HepG2 (cell line): ENCODE data around the gene ASIC3. TPM values are rescaled to one million over a fixed set of nuclear protein-coding genes. Genes with fewer than 3 reads are reported as not detected.

Source experiments
- ATF1 ChIP-seq: IDR thresholded peaks from 2 replicates; pipeline ENCODE4 v1.6.1; 2016; ENCODE audit warnings: mild to moderate bottlenecking, control low read depth
- BHLHE40 ChIP-seq: IDR thresholded peaks from 2 replicates; pipeline ENCODE4 v1.6.1; 2011; ENCODE audit warnings: low read length, improper control_type of control experiment
- CCDC6 ChIP-seq: sonication (generic); formaldehyde crosslinking; IDR thresholded peaks from 2 replicates; pipeline ENCODE4 v1.8.1; 2022; ENCODE audit warnings: mild to moderate bottlenecking, missing genetic modification reagents, moderate library complexity
- GFI1 ChIP-seq: sonication (generic); formaldehyde crosslinking; IDR thresholded peaks from 2 replicates; pipeline ENCODE4 v1.5.0; 2020; ENCODE audit warnings: missing genetic modification reagents, mild to moderate bottlenecking, borderline replicate concordance
- HNF4A ChIP-seq: sonication (generic); formaldehyde crosslinking; IDR thresholded peaks from 2 replicates; pipeline ENCODE4 v1.4.0; 2020; ENCODE audit warnings: missing genetic modification reagents
- SIN3B ChIP-seq: fragments of 150-350 bp; IDR thresholded peaks from 2 replicates; pipeline ENCODE4 v1.6.1; 2014; ENCODE audit warnings: low read length
- SKI ChIP-seq: fragments of 450-650 bp; IDR thresholded peaks from one replicate; pipeline ENCODE4 v1.6.1; 2018; ENCODE audit warnings: mild to moderate bottlenecking; ENCODE audit not compliant: partially characterized antibody
- ZNF207 ChIP-seq: fragments of 450-650 bp; IDR thresholded peaks from 2 replicates; pipeline ENCODE4 v1.6.1; 2016; ENCODE audit warnings: antibody characterized with exemption, borderline replicate concordance
- ZNF354B ChIP-seq: sonication (generic); formaldehyde crosslinking; IDR thresholded peaks from 2 replicates; pipeline ENCODE4 v1.8.0; 2022; ENCODE audit warnings: mild to moderate bottlenecking, missing genetic modification reagents
- ZNF556 ChIP-seq: sonication (generic); formaldehyde crosslinking; IDR thresholded peaks from 2 replicates; pipeline ENCODE4 v1.4.0; 2020; ENCODE audit warnings: mild to moderate bottlenecking, missing genetic modification reagents, borderline replicate concordance
- ZNF564 ChIP-seq: sonication (generic); formaldehyde crosslinking; IDR thresholded peaks from 2 replicates; pipeline ENCODE4 v1.8.1; 2023; ENCODE audit warnings: mild to moderate bottlenecking, missing genetic modification reagents
- ZNF674 ChIP-seq: sonication (generic); formaldehyde crosslinking; IDR thresholded peaks from 2 replicates; pipeline ENCODE4 v1.5.0; 2020; ENCODE audit warnings: low read depth, mild to moderate bottlenecking, missing genetic modification reagents
- ZNF709 ChIP-seq: sonication (generic); formaldehyde crosslinking; IDR thresholded peaks from 2 replicates; pipeline ENCODE4 v1.5.0; 2020; ENCODE audit warnings: mild to moderate bottlenecking, missing genetic modification reagents
- polyA plus RNA-seq, 8 experiments: library from polyadenylated mRNA; depleted of rRNA in 3 of 8; stranded (reverse) in 7 of 8; unstranded in 1 of 8; fragments of >200 nt; fragmentation: Illumina TruSeq in 4 of 8; extraction: Trizol in 4 of 8; gene quantifications; 2 replicates each; pipeline versions ENCODE4 v1.2.1 to v1.2.3, GENCODE V29; 2011 to 2016; ENCODE audit warnings: low read depth in 4 of 8, missing spikeins in 1 of 8, mixed read lengths in 1 of 8; ENCODE audit not compliant: insufficient read depth in 1 of 8
- total RNA-seq, 5 experiments: library from RNA; depleted of rRNA; stranded (reverse); fragments of >200 nt; fragmentation: Illumina TruSeq; extraction: Trizol; gene quantifications; 2 replicates each; pipeline ENCODE4 v1.2.3, GENCODE V29; 2016; ENCODE audit warnings: low read depth in 1 of 5
- TF ChIP-seq, protein P1 (sequence below): sonication (generic); formaldehyde crosslinking; IDR thresholded peaks from 2 replicates; pipeline ENCODE4 v1.4.0; 2020; ENCODE audit warnings: missing genetic modification reagents, borderline replicate concordance
- TF ChIP-seq, protein P2 (sequence below): IDR thresholded peaks from 2 replicates; pipeline ENCODE4 v1.6.1; 2016; ENCODE audit warnings: missing biosample characterization, missing genetic modification reagents, low read depth
- TF ChIP-seq, protein P3 (sequence below): IDR thresholded peaks from 2 replicates; pipeline ENCODE4 v1.6.1; 2016; ENCODE audit warnings: control low read depth
- TF ChIP-seq, protein P4 (sequence below): sonication (generic); formaldehyde crosslinking; IDR thresholded peaks from 2 replicates; pipeline ENCODE4 v1.4.0; 2020; ENCODE audit warnings: missing genetic modification reagents, borderline replicate concordance
- TF ChIP-seq, protein P5 (sequence below): sonication (generic); IDR thresholded peaks from 2 replicates; pipeline ENCODE4 v1.6.1; 2016; ENCODE audit warnings: low read depth, borderline replicate concordance

ASIC3 gene
- total and polyA plus RNA-seq, 2 of the 13 experiments (the other 11 are each of a cell fraction or from before 2014, with no cell fraction given) = 0.51 TPM; not detected in 1

- TF ChIP-seq, protein P1, sequence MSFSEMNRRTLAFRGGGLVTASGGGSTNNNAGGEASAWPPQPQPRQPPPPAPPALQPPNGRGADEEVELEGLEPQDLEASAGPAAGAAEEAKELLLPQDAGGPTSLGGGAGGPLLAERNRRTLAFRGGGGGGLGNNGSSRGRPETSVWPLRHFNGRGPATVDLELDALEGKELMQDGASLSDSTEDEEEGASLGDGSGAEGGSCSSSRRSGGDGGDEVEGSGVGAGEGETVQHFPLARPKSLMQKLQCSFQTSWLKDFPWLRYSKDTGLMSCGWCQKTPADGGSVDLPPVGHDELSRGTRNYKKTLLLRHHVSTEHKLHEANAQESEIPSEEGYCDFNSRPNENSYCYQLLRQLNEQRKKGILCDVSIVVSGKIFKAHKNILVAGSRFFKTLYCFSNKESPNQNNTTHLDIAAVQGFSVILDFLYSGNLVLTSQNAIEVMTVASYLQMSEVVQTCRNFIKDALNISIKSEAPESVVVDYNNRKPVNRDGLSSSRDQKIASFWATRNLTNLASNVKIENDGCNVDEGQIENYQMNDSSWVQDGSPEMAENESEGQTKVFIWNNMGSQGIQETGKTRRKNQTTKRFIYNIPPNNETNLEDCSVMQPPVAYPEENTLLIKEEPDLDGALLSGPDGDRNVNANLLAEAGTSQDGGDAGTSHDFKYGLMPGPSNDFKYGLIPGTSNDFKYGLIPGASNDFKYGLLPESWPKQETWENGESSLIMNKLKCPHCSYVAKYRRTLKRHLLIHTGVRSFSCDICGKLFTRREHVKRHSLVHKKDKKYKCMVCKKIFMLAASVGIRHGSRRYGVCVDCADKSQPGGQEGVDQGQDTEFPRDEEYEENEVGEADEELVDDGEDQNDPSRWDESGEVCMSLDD (CRISPR knock-in tag) = peak; percentile 82; the same call in 1 of the 2 replicates
- TF ChIP-seq, protein P2, sequence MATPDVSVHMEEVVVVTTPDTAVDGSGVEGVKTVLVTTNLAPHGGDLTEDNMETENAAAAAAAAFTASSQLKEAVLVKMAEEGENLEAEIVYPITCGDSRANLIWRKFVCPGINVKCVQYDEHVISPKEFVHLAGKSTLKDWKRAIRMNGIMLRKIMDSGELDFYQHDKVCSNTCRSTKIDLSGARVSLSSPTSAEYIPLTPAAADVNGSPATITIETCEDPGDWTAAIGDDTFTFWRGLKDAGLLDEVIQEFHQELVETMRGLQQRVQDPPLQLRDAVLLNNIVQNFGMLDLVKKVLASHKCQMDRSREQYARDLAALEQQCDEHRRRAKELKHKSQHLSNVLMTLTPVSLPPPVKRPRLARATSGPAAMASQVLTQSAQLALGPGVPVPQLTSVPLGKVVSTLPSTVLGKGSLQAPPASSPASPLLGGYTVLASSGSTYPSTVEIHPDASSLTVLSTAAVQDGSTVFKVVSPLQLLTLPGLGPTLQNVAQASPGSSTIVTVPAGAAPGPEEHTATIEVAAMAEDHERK (CRISPR knock-in tag) = peak; percentile 88
- TF ChIP-seq ZNF354B (CRISPR knock-in tag) (no peak), ATF1 (CRISPR knock-in tag) (peak; percentile 84), ZNF564 (CRISPR knock-in tag) (0 out of 2 replicates have a peak, but pooled peaks have one; percentile 47), SKI (peak; percentile 36), SIN3B (no peak), BHLHE40 (0 out of 2 replicates have a peak, but pooled peaks have one; percentile 9), ZNF674 (CRISPR knock-in tag) (peak; percentile 5; the same call in 1 of the 2 replicates), ZNF207 (no peak), GFI1 (no peak), HNF4A (CRISPR knock-in tag) (0 out of 2 replicates have a peak, but pooled peaks have one; percentile 21), CCDC6 (CRISPR knock-in tag) (peak; percentile 83), ZNF709 (CRISPR knock-in tag) (0 out of 2 replicates have a peak, but pooled peaks have one; percentile 23), ZNF556 (CRISPR knock-in tag) (peak; percentile 79; the same call in 1 of the 2 replicates)
- TF ChIP-seq, protein P3, sequence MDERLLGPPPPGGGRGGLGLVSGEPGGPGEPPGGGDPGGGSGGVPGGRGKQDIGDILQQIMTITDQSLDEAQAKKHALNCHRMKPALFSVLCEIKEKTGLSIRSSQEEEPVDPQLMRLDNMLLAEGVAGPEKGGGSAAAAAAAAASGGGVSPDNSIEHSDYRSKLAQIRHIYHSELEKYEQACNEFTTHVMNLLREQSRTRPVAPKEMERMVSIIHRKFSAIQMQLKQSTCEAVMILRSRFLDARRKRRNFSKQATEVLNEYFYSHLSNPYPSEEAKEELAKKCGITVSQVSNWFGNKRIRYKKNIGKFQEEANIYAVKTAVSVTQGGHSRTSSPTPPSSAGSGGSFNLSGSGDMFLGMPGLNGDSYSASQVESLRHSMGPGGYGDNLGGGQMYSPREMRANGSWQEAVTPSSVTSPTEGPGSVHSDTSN (CRISPR knock-in tag) = no peak
- TF ChIP-seq, protein P4, sequence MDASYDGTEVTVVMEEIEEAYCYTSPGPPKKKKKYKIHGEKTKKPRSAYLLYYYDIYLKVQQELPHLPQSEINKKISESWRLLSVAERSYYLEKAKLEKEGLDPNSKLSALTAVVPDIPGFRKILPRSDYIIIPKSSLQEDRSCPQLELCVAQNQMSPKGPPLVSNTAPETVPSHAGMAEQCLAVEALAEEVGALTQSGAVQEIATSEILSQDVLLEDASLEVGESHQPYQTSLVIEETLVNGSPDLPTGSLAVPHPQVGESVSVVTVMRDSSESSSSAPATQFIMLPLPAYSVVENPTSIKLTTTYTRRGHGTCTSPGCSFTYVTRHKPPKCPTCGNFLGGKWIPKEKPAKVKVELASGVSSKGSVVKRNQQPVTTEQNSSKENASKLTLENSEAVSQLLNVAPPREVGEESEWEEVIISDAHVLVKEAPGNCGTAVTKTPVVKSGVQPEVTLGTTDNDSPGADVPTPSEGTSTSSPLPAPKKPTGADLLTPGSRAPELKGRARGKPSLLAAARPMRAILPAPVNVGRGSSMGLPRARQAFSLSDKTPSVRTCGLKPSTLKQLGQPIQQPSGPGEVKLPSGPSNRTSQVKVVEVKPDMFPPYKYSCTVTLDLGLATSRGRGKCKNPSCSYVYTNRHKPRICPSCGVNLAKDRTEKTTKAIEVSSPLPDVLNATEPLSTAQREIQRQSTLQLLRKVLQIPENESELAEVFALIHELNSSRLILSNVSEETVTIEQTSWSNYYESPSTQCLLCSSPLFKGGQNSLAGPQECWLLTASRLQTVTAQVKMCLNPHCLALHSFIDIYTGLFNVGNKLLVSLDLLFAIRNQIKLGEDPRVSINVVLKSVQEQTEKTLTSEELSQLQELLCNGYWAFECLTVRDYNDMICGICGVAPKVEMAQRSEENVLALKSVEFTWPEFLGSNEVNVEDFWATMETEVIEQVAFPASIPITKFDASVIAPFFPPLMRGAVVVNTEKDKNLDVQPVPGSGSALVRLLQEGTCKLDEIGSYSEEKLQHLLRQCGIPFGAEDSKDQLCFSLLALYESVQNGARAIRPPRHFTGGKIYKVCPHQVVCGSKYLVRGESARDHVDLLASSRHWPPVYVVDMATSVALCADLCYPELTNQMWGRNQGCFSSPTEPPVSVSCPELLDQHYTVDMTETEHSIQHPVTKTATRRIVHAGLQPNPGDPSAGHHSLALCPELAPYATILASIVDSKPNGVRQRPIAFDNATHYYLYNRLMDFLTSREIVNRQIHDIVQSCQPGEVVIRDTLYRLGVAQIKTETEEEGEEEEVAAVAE (CRISPR knock-in tag) = peak; percentile 45; the same call in 1 of the 2 replicates
- TF ChIP-seq, protein P5, sequence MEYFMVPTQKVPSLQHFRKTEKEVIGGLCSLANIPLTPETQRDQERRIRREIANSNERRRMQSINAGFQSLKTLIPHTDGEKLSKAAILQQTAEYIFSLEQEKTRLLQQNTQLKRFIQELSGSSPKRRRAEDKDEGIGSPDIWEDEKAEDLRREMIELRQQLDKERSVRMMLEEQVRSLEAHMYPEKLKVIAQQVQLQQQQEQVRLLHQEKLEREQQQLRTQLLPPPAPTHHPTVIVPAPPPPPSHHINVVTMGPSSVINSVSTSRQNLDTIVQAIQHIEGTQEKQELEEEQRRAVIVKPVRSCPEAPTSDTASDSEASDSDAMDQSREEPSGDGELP = peak; percentile 95
These were observed 9.9 kb downstream of the ASIC3 start (continued) for GRCh38 chr7:151057989-151058780.
